Activated CD8-positive, alpha-beta memory T cell treated with anti-CD3 and anti-CD28 coated beads for 24 hours (primary cell): ENCODE measurements around the gene DENND2A.

Source experiments
- DNase-seq: peaks from one replicate; pipeline ENCODE4 v3.0.0-alpha.2; 2020

DENND2A gene

DNA sequence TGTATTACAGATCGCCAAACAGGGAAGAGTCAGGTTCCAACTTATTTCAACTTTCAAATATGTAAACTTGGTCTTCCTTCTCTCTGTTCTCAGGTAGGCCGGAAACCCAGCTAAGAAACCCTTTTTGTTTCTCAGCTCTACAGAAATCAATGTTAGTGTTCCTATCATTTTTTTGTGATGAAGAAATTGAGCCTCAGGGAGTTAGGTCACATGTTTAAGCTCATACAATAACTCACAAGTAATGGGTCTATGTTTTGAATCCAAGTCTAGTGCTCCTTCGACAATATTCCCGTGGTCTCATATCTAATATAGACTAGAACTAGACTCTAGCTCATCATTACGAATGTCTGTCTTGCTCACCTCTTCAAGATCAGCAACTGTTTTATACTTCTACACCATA lies 22.3 kb downstream of the DENND2A start:
- DNase-seq = no peak

DNA sequence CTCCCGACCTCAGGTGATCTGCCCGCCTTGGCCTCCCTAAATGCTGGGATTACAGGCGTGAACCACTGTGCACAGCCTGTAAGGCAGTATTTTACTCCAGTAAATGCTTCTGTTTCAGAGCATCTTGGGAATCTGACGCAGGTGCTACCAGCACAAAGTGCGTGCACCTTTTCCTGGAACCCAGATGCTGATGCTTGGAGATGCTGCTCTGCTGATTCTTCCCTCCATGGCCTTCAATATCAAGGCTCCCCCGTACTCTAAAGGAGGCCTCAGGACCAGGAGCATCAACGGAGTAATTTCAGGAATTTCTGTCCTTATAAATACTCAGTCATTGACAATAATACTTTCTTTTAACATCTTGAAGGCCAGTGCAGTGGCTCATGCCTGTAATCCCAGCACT lies 23.5 kb downstream of the DENND2A start:
- DNase-seq = no peak

DNA sequence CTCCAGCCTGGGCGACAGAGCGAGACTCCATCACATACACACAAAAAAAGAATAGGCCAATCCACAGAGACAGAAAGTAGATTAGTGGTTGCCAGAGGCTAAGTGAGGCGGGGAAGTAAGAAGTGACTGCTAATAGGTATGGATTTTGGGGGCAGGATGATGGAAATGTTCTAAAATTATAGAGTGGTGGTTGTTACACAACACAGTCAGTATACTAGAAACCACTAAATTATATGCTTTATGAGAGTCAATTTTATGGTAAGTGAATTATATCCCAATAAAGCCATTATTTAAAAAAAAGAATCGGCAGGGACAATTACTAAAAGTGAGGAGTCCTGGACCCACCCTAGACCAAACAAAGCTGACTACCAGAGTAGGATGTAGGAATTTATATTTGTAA lies 24.3 kb downstream of the DENND2A start:
- DNase-seq = no peak

DNA sequence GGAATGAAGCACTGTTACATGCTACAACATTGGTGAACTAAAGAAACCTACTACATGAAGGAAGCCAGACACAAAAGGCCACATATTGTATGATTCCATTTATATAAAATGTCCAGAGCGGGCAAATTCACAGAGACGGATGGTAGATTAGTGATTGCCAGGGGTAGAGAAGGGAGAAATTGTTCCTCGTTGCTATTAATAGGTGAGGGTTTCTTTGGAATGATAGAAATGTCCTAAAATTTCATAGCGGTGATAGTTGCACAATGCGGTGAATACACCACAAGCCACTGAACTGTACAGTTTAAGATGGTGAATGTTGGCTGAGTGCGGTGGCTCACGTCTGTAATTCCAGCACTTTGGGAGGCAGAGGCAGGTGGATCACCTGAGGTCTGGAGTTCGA lies 29.0 kb downstream of the DENND2A start:
- DNase-seq = no peak

DNA sequence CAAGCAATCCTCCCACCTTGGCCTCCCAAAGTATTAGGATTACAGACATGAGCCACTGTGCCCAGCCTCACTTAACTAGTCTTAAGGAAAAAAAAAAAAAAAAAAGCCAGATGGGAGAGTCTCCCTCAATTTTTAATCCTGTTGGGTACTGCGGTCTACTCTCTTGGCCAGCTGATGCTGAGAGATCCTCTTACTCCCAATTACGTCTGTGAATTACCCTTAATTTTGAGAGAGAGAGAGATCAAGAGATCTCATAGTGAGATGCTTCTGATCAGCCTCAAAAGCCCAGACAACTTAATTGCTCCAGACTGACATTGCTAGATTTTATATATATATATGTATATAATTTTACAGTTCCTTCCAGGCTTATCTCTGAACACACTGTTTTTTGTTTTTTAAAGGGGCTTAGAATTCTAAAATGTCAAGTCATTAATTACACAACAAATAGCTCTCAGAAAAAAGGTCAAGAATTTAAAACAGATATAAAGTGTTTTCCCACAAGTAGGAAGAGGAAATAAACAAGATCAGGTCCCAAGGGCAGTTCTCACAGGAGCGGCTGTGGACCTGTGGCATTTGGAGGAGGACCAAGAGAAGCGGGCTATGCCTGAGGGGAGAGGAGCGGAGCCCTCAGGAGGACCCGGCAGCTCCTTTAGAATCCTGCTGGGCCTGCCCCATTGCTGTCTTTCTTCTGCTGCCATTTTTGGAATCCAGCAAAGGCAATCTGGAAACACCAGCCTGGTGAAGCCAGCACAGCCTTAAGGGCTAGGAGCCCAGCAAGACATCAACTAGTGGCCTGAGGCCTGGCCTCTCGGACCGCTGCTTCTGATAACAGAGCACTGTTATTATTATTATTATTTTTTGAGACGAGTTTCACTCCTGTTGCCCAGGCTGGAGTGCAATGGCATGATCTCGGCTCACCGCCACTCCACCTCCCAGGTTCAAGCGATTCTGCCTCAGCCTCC lies 30.1 kb downstream of the DENND2A start:
- DNase-seq = no peak

DNA sequence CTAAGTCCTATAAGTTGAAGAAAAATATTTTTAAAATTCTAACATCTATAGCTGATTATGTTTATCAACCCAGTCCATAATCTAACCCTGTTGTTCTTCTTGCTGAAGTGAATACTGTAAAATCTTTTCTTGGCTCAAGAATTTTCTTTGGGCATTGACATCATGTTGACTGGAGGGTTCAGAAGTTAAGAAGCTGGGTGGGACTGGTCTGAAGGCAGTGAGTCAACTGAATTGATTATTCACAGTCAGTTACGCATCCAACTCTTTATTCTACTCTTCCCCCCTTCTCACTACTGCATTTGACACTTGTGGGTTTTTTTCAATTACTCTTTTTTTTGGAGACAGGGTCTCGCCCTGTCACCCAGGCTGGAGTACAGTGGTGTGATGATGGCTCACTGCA lies 31.0 kb downstream of the DENND2A start:
- DNase-seq = no peak

DNA sequence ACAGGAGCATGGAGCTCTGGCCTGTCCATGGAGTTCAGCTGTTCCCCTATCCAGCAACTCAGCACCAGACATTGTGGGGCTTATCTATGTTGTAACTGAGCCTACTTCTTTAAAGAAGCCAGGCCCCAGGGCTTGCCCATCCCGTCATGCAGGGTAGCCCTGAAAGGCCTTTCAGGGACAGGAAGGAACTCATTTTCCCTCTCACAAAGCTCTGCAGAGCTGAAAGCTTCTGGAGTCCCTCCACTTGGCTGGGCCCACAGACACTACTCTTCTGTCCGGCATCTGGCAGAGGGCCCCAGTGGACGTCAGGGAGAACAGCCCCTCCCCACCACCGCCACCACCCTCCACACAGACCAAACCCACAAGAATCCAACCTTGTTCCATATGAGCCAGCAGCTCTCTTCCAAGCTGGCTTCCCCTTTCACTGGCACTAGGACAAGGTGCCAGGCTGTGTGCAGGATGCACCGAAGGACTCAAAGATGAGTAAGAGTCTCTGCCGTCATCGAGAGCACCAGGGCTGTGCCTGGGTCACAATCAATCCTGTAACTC lies 33.1 kb downstream of the DENND2A start:
- DNase-seq = no peak

- no peak for DNase-seq
These were observed 35.3 kb downstream of the DENND2A start for GRCh38 chr7:140605337-140605736.

DNA sequence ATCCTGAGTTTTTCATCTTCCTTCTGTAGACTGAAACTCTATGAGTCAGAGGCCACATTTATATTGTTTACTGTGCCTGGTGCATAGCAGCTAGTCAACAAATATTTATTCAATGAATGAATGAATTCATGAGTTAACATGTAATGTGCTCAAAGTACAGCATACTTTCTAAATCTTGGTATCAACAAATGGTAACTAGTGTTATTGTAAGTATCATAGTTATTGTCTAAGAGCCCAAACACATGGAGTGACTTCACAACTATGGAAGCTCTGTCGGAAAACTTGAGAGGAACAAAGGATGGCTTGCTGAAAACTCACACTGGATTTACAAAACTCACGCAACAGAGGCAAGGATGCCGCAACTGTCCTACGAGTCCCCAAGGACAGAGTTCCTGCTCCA lies 35.9 kb downstream of the DENND2A start:
- no peak for DNase-seq

GRCh38 chr7:140604076-140604475 lies 36.5 kb downstream of the DENND2A start:
- no peak for DNase-seq

DNA sequence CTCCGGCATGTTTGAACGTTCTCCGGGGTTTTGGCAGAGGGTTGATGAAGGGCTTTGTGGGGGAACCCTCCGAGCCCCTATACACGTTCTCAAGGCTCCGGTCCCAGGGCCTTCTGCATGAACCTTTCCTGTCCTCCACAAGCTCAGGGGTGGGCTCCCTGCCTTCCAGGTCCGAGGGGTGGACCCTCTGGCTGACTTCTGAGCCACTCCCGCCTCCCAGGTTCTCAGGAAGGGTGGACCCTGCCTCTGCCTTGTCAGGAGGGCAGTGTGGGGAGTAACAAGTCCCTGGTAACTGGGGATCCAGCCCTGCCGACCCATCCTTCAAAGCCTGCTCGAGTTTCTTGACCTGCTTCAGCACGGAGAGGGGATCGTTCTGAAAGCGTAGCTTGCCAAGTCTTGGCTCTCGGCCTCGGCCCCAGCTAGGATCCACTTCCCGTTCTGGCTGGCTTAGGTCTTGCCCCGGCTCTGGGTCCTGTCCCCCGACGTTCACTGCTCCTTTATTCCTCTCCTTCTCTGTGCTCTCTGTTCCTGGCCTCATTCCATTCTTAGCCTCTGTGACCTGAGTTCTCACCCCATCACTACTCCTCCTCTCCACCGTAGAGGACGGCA lies 38.9 kb downstream of the DENND2A start:
- DNase-seq = no peak

DNA sequence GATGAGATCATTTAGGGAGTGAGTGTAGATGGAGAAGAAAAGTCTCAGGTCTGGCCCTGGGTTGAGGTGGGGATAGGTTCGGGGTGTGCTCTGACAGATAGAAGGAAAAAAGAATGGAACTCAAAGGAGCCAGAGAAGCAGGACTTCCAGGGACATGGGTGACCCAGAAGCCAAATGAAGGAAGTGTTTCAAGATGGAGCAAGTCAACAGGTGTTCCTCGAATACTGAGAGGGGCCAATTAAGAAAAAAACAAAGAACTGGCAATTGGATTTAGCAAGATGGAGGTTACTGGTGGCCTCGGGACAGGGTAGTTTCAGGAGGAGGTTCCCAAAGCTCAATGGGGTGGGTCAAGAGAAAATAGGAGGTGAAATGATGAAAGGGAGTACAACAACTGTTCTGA lies 40.3 kb downstream of the DENND2A start:
- DNase-seq = no peak

DNA sequence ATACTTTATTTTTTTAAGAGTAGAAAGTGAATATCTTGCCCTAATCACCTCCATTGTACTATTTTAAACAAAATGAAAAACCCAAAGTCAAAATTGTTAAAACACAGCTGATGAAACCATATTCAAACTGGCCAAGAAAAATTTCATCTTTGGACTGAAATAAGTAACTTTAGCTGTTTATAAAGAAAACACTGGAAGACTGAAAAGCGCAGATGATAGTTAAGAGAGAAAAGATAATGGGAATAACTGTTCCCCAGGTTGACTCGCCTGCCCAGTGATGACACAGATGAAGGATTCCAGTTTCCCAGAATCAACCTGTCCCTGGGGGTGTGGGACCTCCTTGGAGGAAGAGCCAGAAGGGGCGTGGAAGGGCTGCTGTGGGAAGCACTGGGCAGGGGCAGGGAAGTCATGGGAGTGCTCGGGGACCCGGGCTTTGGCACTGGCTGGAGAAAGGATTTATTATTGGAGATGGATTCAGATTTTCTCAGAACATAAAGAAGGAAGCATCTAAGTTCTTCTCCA lies 43.1 kb downstream of the DENND2A start:
- DNase-seq = no peak

GRCh38 chr7:140596519-140597427 lies 43.8 kb downstream of the DENND2A start:
- no peak for DNase-seq

- no peak for DNase-seq
These were observed 45.0 kb downstream of the DENND2A start for GRCh38 chr7:140595468-140596092.

DNA sequence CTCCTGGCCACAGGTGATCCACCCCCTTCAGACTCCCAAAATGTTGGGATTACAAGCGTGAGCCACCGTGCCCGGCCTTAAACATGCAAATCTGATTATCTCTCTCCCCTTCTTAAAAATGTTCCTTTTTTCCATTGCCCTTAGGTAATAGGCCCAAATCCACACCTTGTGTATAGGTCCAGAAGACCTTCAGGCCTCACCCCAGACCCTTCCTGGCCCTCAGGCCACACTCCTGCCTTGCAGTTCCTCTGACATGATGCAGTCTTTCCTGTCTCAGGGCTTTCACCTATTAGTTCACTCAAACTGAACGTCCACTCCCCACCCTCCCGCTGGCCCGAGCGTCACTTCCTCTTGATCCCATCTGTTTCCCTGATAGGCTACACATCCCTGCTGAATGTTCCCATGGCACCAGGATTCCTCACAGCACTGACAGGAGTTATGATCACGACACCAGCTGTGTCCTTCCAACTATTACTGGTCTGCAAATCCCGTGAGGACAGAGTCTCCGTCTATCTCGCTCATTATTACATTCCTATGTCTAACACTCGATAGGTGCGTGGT lies 46.4 kb downstream of the DENND2A start:
- DNase-seq = no peak

- no peak for DNase-seq
These were observed 47.0 kb downstream of the DENND2A start for GRCh38 chr7:140593672-140593982.

DNA sequence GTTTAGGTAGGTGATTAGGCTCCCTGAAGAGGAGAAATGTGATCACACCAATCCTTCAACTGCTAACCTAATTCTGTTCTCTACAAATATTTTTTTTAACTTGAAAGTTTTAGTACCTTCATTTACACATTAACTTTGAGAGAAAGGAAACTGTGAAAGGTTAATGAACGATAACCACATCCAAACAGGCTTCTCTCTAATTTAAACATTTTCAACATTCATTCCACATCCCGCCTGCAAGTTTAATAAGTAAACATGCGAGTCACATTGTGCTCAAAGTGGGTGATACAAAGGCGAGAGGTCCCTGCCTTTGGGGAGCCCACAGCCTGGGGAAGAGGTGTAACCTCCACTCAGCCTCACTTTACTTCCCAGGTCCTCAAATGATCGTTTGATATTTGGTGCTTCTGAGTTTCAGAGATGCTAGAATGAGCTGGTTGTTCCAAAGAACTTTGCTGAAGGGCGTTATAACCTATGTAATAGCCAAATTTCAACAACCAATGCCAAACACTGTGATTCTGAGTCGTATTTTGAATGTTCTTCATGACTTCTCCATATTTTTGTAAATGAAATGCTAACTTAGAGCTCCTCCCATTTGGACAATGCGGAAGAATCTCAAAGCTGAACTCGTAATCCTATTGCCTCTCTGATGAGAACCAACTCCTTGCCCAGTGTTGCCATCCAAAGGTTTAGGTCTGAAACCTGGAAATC lies 47.5 kb downstream of the DENND2A start:
- no peak for DNase-seq

DNA sequence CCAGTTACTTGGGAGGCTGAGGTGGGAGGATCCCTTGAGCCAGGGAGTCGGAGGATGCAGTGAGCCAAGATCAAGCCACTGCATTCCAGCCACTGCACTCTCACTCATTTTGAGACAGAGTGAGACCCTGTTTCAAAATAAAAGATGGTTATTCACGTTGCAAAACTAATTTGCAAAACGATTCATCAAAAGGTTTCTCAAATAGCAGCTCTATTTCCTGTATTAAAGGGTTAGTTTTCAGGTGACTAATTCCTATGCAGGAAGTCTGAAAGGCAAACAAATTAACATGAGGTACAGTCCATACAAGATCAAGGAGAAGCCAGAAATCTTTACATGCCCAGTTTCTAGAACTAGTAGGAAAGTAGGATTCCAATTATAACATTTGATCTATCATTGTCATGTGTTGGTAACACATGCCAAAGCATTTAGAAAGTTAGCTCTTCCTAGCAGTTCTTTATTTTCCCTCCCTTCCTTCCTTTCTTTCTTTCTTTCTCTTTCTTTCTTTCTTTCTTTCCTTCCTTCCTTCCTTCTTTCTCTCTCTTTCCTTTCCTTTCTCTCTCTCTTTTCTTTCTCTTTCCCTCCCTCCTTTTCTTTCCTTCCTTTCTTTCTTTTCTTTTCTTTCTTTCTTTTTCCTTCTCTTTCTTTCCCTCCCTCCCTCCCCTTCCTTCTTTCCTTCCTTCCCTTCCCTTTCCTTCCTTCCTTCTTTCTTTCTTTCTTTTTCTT lies 49.3 kb downstream of the DENND2A start:
- no peak for DNase-seq

DNA sequence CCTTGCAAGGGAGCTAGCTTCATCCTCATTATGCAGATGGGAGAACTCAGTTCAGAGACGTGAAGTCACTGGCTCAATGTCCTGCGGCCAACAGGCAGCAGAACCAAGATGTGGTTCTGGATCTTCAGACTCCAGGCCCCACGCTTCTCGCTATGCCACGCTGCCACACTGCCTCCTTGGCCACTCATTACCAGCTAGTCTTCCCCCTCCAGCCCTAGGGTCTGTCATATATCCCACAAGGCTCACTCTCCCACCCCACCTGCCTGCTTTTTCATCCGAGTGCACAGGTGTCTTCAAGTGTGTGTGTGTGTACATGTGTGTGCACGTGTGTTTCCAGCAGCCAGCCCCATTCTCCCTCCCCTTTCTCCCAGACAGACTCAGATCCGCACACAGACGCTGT lies 53.4 kb downstream of the DENND2A start:
- DNase-seq = no peak

DNA sequence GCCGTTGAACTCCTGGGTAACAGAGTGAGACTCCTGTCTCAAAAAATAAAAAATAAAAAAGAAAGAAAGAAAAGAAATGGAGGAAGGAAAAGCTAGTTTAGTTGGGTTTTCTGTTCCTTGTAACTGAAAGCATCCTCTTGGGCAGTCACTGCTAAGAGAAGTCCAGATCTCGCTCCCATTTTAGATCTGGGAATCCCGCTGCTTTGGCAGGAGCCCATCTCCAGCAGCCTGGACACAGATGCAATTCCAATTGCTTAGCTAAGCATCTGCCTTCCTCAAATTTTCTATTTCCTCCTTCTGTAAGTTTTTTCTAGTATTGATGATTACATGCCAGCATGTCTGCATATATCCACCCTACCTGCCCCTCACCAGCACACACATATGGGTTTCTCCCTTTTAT lies 54.1 kb downstream of the DENND2A start:
- DNase-seq = no peak
